Measurements from ENCODE around the gene FOXE1. TPM values are rescaled to one million over a fixed set of nuclear protein-coding genes. Genes with fewer than 3 reads are reported as not detected.

The FOXE1 gene
- total and polyA plus RNA-seq, 2 of the 4 experiments (the other 2 are of a cell fraction), result under 0.01 to 0.22 TPM

Other genes starting within 250 kb of the FOXE1 start
- gene TSTD2, start 219.9 kb upstream of the FOXE1 start, total RNA-seq (2012; rRNA removed), result 16.3 and 18.3 TPM in 2 replicates
- gene TSTD2, start 219.9 kb upstream of the FOXE1 start, polyA plus RNA-seq (2012; rRNA removed), result 9.0 and 11.2 TPM in 2 replicates
- 46.4 and 58.3 TPM in 2 replicates for gene NCBP1, start 219.4 kb upstream of the FOXE1 start, total RNA-seq (2012; rRNA removed)
- 14.3 and 17.8 TPM in 2 replicates for gene NCBP1, start 219.4 kb upstream of the FOXE1 start, polyA plus RNA-seq (2012; rRNA removed)
- 1.4 and 4.4 TPM in 2 replicates for gene XPA, start 155.9 kb upstream of the FOXE1 start, total RNA-seq (2012; rRNA removed)
- 1.9 and 2.2 TPM in 2 replicates for gene XPA, start 155.9 kb upstream of the FOXE1 start, polyA plus RNA-seq (2012; rRNA removed)
- gene TRMO, start 69.3 kb downstream of the FOXE1 start, total RNA-seq (2012; rRNA removed), result 17.5 and 19.9 TPM in 2 replicates
- 7.6 and 10.2 TPM in 2 replicates for gene TRMO, start 69.3 kb downstream of the FOXE1 start, polyA plus RNA-seq (2012; rRNA removed)
- not detected in 2 replicates for gene HEMGN, start 84.9 kb downstream of the FOXE1 start, total RNA-seq (2012; rRNA removed)
- gene HEMGN, start 84.9 kb downstream of the FOXE1 start, polyA plus RNA-seq (2012; rRNA removed), result not detected in 2 replicates
- 3.9 and 9.4 TPM in 2 replicates for gene ANP32B, start 130.1 kb downstream of the FOXE1 start, total RNA-seq (2012; rRNA removed)
- 40.7 and 46.8 TPM in 2 replicates for gene ANP32B, start 130.1 kb downstream of the FOXE1 start, polyA plus RNA-seq (2012; rRNA removed)
- gene NANS, start 203.5 kb downstream of the FOXE1 start, total RNA-seq (2012; rRNA removed), result 306 and 313 TPM in 2 replicates
- gene NANS, start 203.5 kb downstream of the FOXE1 start, polyA plus RNA-seq (2012; rRNA removed), result 197 and 210 TPM in 2 replicates